ENCODE results near the gene MVB12B.

DNA sequence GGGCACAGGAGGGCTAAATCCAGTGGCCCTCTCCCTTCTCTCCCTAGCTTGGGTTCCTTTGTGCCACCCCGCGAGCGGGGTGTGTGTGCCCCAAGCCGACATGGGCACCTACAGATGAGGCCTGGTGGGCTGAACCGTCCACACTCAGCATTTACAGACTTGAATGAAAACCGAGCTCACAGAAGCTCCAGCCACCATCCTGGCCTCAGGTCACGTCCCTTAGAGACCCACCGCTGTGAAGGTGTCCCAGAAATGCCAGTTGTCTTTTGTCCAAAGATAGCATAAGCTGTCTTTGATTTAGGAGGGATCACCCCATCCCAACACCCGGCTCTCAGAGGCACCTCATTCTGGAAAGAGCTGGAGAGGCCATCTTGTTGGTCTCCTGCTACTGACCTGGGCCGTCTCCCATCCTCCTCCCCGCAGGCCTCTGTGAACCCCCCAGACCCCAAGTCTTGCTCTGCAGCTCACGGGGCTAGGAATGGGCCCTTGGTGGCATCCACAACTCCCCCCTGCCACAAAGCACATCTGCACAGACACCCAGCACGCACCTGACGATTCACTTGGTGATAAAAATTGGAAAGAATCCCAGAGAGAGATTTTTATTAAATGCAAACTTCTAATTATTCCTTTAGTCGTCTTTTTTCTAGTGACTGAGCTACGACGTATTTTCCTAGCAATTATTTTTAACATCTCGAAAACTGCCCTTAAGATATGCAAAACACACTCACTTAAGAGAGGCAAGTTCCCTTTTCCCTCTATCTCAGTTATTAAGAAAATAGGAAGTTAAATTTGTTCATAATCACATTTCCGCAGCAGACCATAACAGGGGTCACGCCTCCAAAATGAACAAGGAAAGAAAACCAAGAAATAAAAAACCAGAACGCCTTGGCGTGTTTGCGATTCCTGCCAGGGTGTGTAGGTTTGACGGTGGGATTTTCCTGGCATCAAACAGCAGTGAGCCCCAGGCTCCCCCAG is 206.6 kb downstream of the MVB12B start:
- TF ChIP-seq, protein P1, sequence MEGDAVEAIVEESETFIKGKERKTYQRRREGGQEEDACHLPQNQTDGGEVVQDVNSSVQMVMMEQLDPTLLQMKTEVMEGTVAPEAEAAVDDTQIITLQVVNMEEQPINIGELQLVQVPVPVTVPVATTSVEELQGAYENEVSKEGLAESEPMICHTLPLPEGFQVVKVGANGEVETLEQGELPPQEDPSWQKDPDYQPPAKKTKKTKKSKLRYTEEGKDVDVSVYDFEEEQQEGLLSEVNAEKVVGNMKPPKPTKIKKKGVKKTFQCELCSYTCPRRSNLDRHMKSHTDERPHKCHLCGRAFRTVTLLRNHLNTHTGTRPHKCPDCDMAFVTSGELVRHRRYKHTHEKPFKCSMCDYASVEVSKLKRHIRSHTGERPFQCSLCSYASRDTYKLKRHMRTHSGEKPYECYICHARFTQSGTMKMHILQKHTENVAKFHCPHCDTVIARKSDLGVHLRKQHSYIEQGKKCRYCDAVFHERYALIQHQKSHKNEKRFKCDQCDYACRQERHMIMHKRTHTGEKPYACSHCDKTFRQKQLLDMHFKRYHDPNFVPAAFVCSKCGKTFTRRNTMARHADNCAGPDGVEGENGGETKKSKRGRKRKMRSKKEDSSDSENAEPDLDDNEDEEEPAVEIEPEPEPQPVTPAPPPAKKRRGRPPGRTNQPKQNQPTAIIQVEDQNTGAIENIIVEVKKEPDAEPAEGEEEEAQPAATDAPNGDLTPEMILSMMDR (IDR thresholded peaks at IDR 0.05): no peak
- no peak for TF ChIP-seq POLR2A (IDR thresholded peaks at IDR 0.05)
